Stimulated activated CD8-positive, alpha-beta memory T cell treated with anti-CD3 and anti-CD28 coated beads, Interleukin-12 subunit alpha, Interleukin-12 subunit beta, amount 100 ng/mL, for 24 hours (primary cell): ENCODE measurements around the gene SUPT20HL2.
"Not testable (repeated sequence)": the region's sequence is repeated elsewhere in the genome, so short reads cannot be mapped to it uniquely, and the experiment has no call there.

ENCODE experiments used
- DNase-seq: peaks from one replicate; pipeline ENCODE4 v3.0.0-alpha.2; 2020; ENCODE audit errors: extremely low read depth

SUPT20HL2 gene

GRCh38 chrX:24309580-24310374 is 4.1 kb downstream of the SUPT20HL2 start:
- not testable (repeated sequence) for DNase-seq

- not testable (repeated sequence) for DNase-seq
These were observed 5.1 kb downstream of the SUPT20HL2 start for GRCh38 chrX:24308803-24309202.

GRCh38 chrX:24306440-24306839 is 7.4 kb downstream of the SUPT20HL2 start:
- DNase-seq: no peak

- no peak for DNase-seq
These were observed 8.0 kb downstream of the SUPT20HL2 start for GRCh38 chrX:24305905-24306304.

- no peak for DNase-seq
These were observed 12.1 kb downstream of the SUPT20HL2 start for GRCh38 chrX:24301806-24302205.

- no peak for DNase-seq
These were observed 12.8 kb downstream of the SUPT20HL2 start for GRCh38 chrX:24301060-24301459.

GRCh38 chrX:24298191-24298590 is 15.7 kb downstream of the SUPT20HL2 start:
- no peak for DNase-seq

GRCh38 chrX:24294619-24295018 is 19.2 kb downstream of the SUPT20HL2 start:
- DNase-seq: no peak

- DNase-seq: no peak
These were observed 20.5 kb downstream of the SUPT20HL2 start for GRCh38 chrX:24293412-24293811.

- no peak for DNase-seq
These were observed 21.5 kb downstream of the SUPT20HL2 start for GRCh38 chrX:24292353-24292752.

- no peak for DNase-seq
These were observed 28.8 kb downstream of the SUPT20HL2 start for GRCh38 chrX:24285082-24285481.

GRCh38 chrX:24283127-24283794 is 30.6 kb downstream of the SUPT20HL2 start:
- no peak for DNase-seq

GRCh38 chrX:24282381-24283126 is 31.3 kb downstream of the SUPT20HL2 start:
- no peak for DNase-seq

- DNase-seq: no peak
These were observed 36.5 kb downstream of the SUPT20HL2 start for GRCh38 chrX:24277405-24277804.

GRCh38 chrX:24276015-24276414 is 37.9 kb downstream of the SUPT20HL2 start:
- DNase-seq: no peak

- no peak for DNase-seq
These were observed 42.6 kb downstream of the SUPT20HL2 start for GRCh38 chrX:24271262-24271661.

GRCh38 chrX:24268786-24269185 is 45.1 kb downstream of the SUPT20HL2 start:
- no peak for DNase-seq

GRCh38 chrX:24266996-24267395 is 46.9 kb downstream of the SUPT20HL2 start:
- DNase-seq: no peak

- DNase-seq: no peak
These were observed 49.5 kb downstream of the SUPT20HL2 start for GRCh38 chrX:24264383-24264782.

- DNase-seq: no peak
These were observed 51.6 kb downstream of the SUPT20HL2 start for GRCh38 chrX:24262309-24262708.
